HepG2 (cell line): Measurements from ENCODE around the gene TAOK3. TPM values are rescaled to one million over a fixed set of nuclear protein-coding genes. Genes with fewer than 3 reads are reported as not detected.

ENCODE experiments used
- ATAC-seq: fragments of 200-7000 bp; cut with Tn5 transposase; 3 replicates; pipeline ENCODE4 v1.9.1; 2020; ENCODE audit warnings: mild to moderate bottlenecking, moderate library complexity
- BruUV-seq: library from RNA; stranded (reverse); fragments of 400-500 nt; replicated peaks from 2 replicates; lab custom pipeline; 2021; lab: Mats Ljungman, UMichigan
- CTCF ChIA-PET: fragments of 300-600 bp; formaldehyde crosslinking; extraction: SDS; loops from one replicate; lab custom pipeline; 2021; ENCODE audit warnings: low total read pairs, inconsistent platforms, low intra/inter-chr PET ratio; lab: Yijun Ruan, JAX
- POLR2A ChIA-PET: fragments of 350-600 bp; sonication (Branson Sonifier 250); formaldehyde crosslinking; loops from one replicate; lab custom pipeline; 2020; ENCODE audit warnings: antibody characterized with exemption, inconsistent platforms; lab: Yijun Ruan, JAX
- DNase-seq: peaks from one replicate; pipeline ENCODE4 v3.0.0-alpha.2; 2015; ENCODE audit warnings: low spot score
- FAIRE-seq: peaks from 3 replicates; lab custom pipeline; 2011; peaks lifted over from hg19 to GRCh38; lab: Jason Lieb, UNC
- H2AFZ ChIP-seq: one replicate; pipeline ENCODE4 v1.6.1; 2011; ENCODE audit warnings: low read length, inconsistent platforms
- H3K27ac ChIP-seq: fragments of 300-600 bp; 3 replicates; pipeline ENCODE4 v1.8.0; 2011; ENCODE audit warnings: mixed run types, mild to moderate bottlenecking, mixed read lengths, low read length, inconsistent platforms; ENCODE audit not compliant: insufficient read depth; ENCODE audit errors: extremely low read length
- H3K27me3 ChIP-seq, 2 experiments: fragments of 200-600 bp in 1 of 2; 2 replicates in 1 of 2; 3 replicates in 1 of 2; pipeline versions ENCODE4 v1.6.0 to v1.8.0; 2011; ENCODE audit warnings: low read length in 2 of 2, mild to moderate bottlenecking in 2 of 2, moderate library complexity in 2 of 2, inconsistent platforms in 1 of 2; ENCODE audit not compliant: insufficient read depth in 2 of 2, control insufficient read depth in 1 of 2
- H3K36me3 ChIP-seq, 2 experiments: fragments of 200-600 bp in 1 of 2; replicated peaks in 1 of 2; 2 replicates in 1 of 2; 3 replicates in 1 of 2; pipeline versions ENCODE4 v1.5.1 to v1.8.0; 2011; ENCODE audit warnings: low read length in 2 of 2, inconsistent platforms in 1 of 2; ENCODE audit not compliant: insufficient read depth in 2 of 2, control insufficient read depth in 1 of 2
- H3K4me1 ChIP-seq: 2 replicates; pipeline ENCODE4 v1.5.1; 2012; ENCODE audit warnings: low read length, inconsistent platforms; ENCODE audit not compliant: insufficient read depth
- H3K4me2 ChIP-seq: 2 replicates; pipeline ENCODE4 v1.6.0; 2011; ENCODE audit warnings: low read depth, low read length, inconsistent platforms
- H3K4me3 ChIP-seq, 3 experiments: fragments of 200-600 bp in 1 of 3; sonication (generic), shearing (Covaris generic) in 1 of 3; replicated peaks in 1 of 3; 2 replicates each; pipeline ENCODE4 v1.5.1; 2011 to 2016; ENCODE audit warnings: low read length in 3 of 3, inconsistent platforms in 2 of 3, low read depth in 2 of 3, mild to moderate bottlenecking in 2 of 3, control low read depth in 1 of 3, mixed read lengths in 1 of 3; ENCODE audit not compliant: insufficient read depth in 1 of 3
- H3K79me2 ChIP-seq: one replicate; pipeline ENCODE4 v1.6.1; 2011; ENCODE audit warnings: low read length, inconsistent platforms; ENCODE audit not compliant: insufficient read depth
- H3K9ac ChIP-seq: 2 replicates; pipeline ENCODE4 v1.6.0; 2011; ENCODE audit warnings: mild to moderate bottlenecking, low read depth, low read length, inconsistent platforms; ENCODE audit not compliant: insufficient read depth
- H3K9me3 ChIP-seq: 2 replicates; pipeline ENCODE4 v1.5.1; 2012; ENCODE audit warnings: mild to moderate bottlenecking, low read length
- H4K20me1 ChIP-seq: 2 replicates; pipeline ENCODE4 v1.6.0; 2011; ENCODE audit warnings: inconsistent platforms, mild to moderate bottlenecking, low read length, moderate library complexity; ENCODE audit not compliant: insufficient read depth
- CREM ChIP-seq, 2 experiments: sonication (generic) in 1 of 2; formaldehyde crosslinking in 1 of 2; IDR thresholded peaks; 2 replicates each; pipeline versions ENCODE4 v1.4.0 to v1.6.1; 2016 to 2020; ENCODE audit warnings: antibody characterized with exemption in 1 of 2, mild to moderate bottlenecking in 1 of 2, missing genetic modification reagents in 1 of 2
- KAT2B ChIP-seq: fragments of 150-350 bp; IDR thresholded peaks from 2 replicates; pipeline ENCODE4 v1.6.1; 2014; ENCODE audit warnings: low read depth, low read length, borderline replicate concordance
- RELA ChIP-seq: sonication (generic); formaldehyde crosslinking; IDR thresholded peaks from 2 replicates; pipeline ENCODE4 v1.4.0; 2020; ENCODE audit warnings: missing genetic modification reagents
- SIX1 ChIP-seq: sonication (generic); formaldehyde crosslinking; IDR thresholded peaks from 2 replicates; pipeline ENCODE4 v1.4.0; 2020; ENCODE audit warnings: missing genetic modification reagents, borderline replicate concordance
- SRSF1 ChIP-seq: fragments of 200-400 bp; formaldehyde crosslinking; optimal IDR thresholded peaks from 2 replicates; pipeline ENCODE3; 2017; ENCODE audit warnings: mild to moderate bottlenecking, low read depth, low read length, moderate library complexity
- THAP11 ChIP-seq: IDR thresholded peaks from 2 replicates; pipeline ENCODE4 v1.6.1; 2016; ENCODE audit warnings: missing biosample characterization, missing genetic modification reagents
- ZNF441 ChIP-seq: sonication (generic); formaldehyde crosslinking; IDR thresholded peaks from 2 replicates; pipeline ENCODE4 v1.7.0; 2021; ENCODE audit warnings: missing genetic modification reagents, borderline replicate concordance
- ZNF839 ChIP-seq: sonication (generic); formaldehyde crosslinking; IDR thresholded peaks from 2 replicates; pipeline ENCODE4 v1.4.0; 2020; ENCODE audit warnings: missing genetic modification reagents, mild to moderate bottlenecking, borderline replicate concordance
- WGBS: methylation state at CpG from one replicate; pipeline ENCODE4 v1.1.6; 2017; ENCODE audit warnings: low lambda C conversion rate; 5-methylcytosine and 5-hydroxymethylcytosine counted together
- in situ Hi-C: cut with HindIII; loops from 2 replicates; pipeline ENCODE4 v1.10.0; 2017; ENCODE audit warnings: low pct_unique_long_range_greater_than_20kb; ENCODE audit not compliant: extremely low pct_ligation_motif_present
- intact Hi-C: fragments of 100-400 bp; cut with micrococcal nuclease; formaldehyde crosslinking; loops from one replicate; pipeline ENCODE4 v1.10.0; 2022; ENCODE audit not compliant: unreplicated experiment
- polyA plus RNA-seq, 8 experiments: library from polyadenylated mRNA; depleted of rRNA in 3 of 8; stranded (reverse) in 7 of 8; unstranded in 1 of 8; fragments of >200 nt; fragmentation: Illumina TruSeq in 4 of 8; extraction: Trizol in 4 of 8; gene quantifications; 2 replicates each; pipeline versions ENCODE4 v1.2.1 to v1.2.3, GENCODE V29; 2011 to 2016; ENCODE audit warnings: low read depth in 4 of 8, missing spikeins in 1 of 8, mixed read lengths in 1 of 8; ENCODE audit not compliant: insufficient read depth in 1 of 8
- total RNA-seq, 5 experiments: library from RNA; depleted of rRNA; stranded (reverse); fragments of >200 nt; fragmentation: Illumina TruSeq; extraction: Trizol; gene quantifications; 2 replicates each; pipeline ENCODE4 v1.2.3, GENCODE V29; 2016; ENCODE audit warnings: low read depth in 1 of 5
- TF ChIP-seq, protein P1 (sequence below): sonication (generic); formaldehyde crosslinking; IDR thresholded peaks from 2 replicates; pipeline ENCODE4 v1.4.0; 2020; ENCODE audit warnings: missing genetic modification reagents

Gene TAOK3
- total and polyA plus RNA-seq, 2 of the 13 experiments (the other 11 are each of a cell fraction or from before 2014, with no cell fraction given) = 10.4 to 12.3 TPM

DNA sequence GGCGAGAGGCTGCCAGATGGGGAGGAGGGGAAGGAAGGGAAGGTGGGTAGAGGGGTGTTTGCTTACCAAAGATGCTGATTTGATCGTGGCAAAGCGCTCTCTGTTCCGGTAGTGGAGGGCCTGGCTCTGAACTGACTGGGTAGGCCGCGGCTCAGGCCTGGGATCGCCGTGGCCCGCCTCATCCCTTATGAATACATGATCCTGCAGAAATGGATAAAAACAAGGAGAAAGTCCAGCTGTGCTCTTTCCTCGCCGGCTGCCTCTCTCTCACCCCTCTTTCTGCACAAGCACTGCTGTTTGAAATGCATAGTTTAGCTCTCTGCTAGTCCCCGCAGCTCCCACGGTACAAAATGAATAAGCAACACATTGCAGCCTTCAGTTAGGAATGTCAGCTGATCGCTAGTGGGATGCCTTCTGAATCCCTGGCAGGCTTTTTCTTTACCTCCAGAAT, 182.9 kb downstream of the TAOK3 start:
- H3K27ac ChIP-seq = no peak overlapping the region
- no TSS peak for BruUV-seq
- TF ChIP-seq RELA (CRISPR knock-in tag) (no peak), THAP11 (CRISPR knock-in tag) (no peak), ZNF839 (CRISPR knock-in tag) (no peak), SIX1 (no peak), CREM (IDR thresholded peaks at IDR 0.05) (no peak), CREM (CRISPR knock-in tag; IDR thresholded peaks at IDR 0.05) (no peak), ZNF441 (no peak), SRSF1 (no peak), KAT2B (no peak)
- TF ChIP-seq, protein P1, sequence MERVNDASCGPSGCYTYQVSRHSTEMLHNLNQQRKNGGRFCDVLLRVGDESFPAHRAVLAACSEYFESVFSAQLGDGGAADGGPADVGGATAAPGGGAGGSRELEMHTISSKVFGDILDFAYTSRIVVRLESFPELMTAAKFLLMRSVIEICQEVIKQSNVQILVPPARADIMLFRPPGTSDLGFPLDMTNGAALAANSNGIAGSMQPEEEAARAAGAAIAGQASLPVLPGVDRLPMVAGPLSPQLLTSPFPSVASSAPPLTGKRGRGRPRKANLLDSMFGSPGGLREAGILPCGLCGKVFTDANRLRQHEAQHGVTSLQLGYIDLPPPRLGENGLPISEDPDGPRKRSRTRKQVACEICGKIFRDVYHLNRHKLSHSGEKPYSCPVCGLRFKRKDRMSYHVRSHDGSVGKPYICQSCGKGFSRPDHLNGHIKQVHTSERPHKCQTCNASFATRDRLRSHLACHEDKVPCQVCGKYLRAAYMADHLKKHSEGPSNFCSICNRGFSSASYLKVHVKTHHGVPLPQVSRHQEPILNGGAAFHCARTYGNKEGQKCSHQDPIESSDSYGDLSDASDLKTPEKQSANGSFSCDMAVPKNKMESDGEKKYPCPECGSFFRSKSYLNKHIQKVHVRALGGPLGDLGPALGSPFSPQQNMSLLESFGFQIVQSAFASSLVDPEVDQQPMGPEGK = no peak
- ATAC-seq (no peak), DNase-seq (no peak), FAIRE-seq (no peak)
- H3K27me3 ChIP-seq = no peaks in the 10 kb centered on the region
- intact Hi-C loops (no loop called here), in situ Hi-C loops (no loop called here)
- POLR2A ChIA-PET = no interaction called here
- H3K79me2 ChIP-seq = no peaks in the 10 kb centered on the region
- WGBS = 95% methylated on average over 14 of the region's 14 CpGs
- CTCF ChIA-PET = no interaction called here
- no peak overlapping the region for H3K9ac ChIP-seq
- no peaks in the 10 kb centered on the region for H3K9me3 ChIP-seq
- no peak overlapping the region for H3K4me2 ChIP-seq
- 0 out of 5 replicates have a peak, but pooled peaks cover 0 to 5% of the 10 kb centered on the region in 2 experiments for H3K36me3 ChIP-seq
- no peak overlapping the region for H3K4me3 ChIP-seq
- H3K4me1 ChIP-seq = no peaks in the 10 kb centered on the region
- H2AFZ ChIP-seq = no peak overlapping the region
- no peaks in the 10 kb centered on the region for H4K20me1 ChIP-seq
